Cortex of kidney (tissue), 1 donor: ENCODE measurements around the gene ANP32B.
"Not testable (repeated sequence)": the region's sequence is repeated elsewhere in the genome, so short reads cannot be mapped to it uniquely, and the experiment has no call there.

Source experiments
- DNase-seq: peaks from one replicate; lab custom pipeline; 2025; lab: John Stamatoyannopoulos, UW

Gene ANP32B

DNA sequence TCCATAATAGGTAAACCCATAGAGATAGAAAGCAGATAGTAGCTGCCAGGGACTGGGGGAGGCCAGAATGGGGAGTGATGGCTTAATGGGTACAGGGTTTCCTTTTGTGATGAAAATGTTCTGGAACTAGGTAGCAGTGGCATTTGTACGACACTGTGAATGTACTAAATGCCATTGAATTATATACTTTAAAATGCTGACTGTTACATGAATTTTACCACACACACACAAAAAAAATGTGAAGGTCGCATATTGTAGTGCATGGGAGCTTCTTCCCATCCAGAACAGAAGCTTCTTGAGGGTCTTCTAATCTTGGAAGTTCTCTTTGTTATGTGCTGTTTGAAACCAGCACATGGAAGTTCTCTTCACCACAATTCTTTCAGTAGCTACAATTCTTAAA lies 19.9 kb upstream of the ANP32B start:
- no peak for DNase-seq

DNA sequence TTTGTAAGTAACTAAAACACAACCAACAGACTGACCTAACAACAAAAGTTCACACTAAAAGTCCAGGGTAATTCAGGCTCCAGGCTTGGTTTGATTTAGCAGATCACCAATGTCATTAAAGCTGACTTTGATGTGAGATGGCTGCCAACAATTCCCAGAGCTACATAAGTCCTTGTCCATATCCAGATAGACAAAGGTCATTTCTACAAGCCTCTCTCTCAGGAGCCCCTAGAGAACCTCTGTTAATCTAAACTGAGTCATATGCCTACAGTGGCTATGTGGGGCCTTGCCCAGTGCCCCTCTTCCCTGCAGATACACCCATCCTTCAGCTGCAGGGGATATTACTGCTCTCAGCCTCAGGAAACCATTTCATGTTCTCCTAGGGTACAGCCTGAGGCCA lies 18.2 kb upstream of the ANP32B start:
- DNase-seq, result no peak

GRCh38 chr9:97966493-97966892 lies 16.6 kb upstream of the ANP32B start:
- no peak for DNase-seq

- no peak for DNase-seq
Measured at GRCh38 chr9:97969014-97969413, 14.1 kb upstream of the ANP32B start.

DNA sequence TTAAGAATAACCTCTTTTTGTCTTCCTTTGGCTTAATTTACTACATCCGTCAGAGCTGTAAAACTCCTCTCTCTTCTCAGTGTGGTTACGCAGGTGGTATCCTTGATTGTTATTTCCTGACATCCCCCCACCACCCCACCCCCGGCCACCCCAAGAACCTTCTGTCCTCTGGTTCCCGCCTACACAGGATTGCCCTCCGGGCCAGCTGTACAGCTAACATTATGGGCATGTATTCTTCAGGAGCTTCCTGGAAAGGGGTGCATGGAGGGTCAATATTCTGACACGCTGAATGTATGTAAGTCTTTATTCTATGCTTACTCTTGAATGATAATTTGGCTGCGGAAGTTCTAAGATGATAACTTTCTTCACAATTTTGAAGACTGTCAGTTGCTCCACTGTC lies 13.0 kb upstream of the ANP32B start:
- DNase-seq, result no peak

GRCh38 chr9:97972753-97973152 lies 10.4 kb upstream of the ANP32B start:
- DNase-seq, result no peak

GRCh38 chr9:97975376-97975775 lies 7.8 kb upstream of the ANP32B start:
- DNase-seq, result no peak

DNA sequence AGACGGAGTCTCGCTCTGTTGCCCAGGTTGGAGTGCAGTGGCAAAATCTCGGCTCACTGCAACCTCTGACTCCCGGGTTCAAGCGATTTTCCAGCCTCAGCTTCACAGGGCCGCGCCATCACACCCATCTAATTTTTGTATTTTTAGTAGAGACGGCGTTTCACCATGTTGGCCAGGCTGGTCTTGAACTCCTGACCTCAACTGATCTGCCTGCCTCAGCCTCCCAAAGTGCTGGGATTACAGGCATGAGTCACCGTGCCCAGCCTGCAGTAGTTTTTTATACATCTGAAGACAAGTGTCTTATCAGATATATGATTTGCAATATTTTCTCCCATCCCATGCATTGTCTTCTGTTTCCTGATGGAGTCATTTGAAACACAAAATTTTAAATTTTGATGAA lies 6.5 kb upstream of the ANP32B start:
- not testable (repeated sequence) for DNase-seq

GRCh38 chr9:97978371-97979130 lies 4.6 kb upstream of the ANP32B start:
- DNase-seq, result no peak

GRCh38 chr9:97979788-97980478 lies 3.2 kb upstream of the ANP32B start:
- no peak for DNase-seq

GRCh38 chr9:97980479-97980803 lies 2.7 kb upstream of the ANP32B start:
- DNase-seq, result no peak

- no peak for DNase-seq
Measured at GRCh38 chr9:97980918-97981845, 2.0 kb upstream of the ANP32B start.

DNA sequence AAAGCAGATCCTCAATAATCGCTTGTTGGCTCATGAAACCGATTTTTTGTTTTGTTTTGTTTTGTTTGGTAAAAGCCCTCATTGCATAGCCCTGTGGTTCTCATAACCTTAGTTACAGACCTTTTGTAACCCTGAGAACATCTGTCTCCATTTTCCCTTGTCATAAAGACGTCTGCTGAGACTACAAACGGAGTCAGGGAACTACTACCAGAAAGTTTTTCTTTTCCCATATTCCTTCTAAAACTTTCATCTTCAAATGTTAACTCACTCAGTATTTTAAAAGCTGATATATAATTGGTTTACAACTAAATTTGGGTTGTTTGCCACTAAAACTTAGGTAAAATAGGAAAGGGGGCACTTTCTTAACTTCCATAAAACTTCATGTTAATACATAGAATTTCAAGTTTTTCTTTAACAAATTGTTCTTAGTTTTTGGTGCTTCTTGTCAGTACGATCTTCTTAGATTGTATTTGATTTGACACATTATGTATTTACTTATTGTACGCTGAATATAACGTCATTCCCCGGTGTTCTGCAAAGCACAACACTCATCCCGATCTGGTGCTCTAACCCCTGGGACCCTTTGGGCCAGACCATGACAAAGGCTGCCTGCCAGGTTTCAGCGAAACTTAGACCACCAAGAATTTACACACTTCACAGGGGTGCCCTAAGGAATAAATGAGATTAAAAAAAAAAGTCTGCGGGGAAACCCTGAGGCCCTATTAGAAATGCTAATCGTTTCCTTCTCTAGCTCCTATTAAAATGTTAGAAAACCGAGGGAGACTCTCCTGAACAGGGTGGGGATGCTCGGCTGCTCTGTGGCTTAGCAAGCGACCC lies 1.1 kb upstream of the ANP32B start:
- no peak for DNase-seq

DNA sequence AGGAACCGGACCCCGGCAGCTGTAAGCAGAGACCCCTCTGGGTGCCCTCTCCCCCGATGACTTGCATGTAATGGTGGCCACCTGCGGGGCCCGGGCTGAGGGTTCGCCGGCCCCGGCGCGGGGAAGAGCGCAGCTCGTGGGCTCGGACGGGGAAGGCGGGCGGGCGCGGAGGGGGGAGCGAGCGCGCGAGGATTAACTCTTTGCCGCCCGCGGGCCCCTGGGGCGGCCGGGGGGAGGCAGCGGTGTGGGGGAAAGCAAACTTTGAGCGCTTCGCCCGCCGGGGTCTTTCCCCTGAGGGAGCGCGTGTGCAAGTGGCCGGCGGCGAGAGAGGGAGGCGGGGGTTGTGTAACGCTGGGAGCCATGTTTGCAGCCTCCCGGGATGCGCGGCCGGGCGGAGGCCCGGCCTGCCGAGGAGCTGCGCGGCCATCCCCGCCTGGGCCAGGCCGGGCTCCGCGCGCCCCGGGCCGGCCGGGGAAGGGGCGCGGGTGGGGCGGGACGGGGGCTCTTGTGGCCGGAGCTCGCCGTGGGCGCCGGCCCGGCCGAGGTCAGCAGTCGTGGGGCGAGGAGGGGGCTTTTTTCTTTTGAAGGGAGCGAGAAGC lies 547 bp downstream of the ANP32B start:
- DNase-seq, result no peak

GRCh38 chr9:97984188-97985057 lies 1.3 kb downstream of the ANP32B start:
- peak; percentile 42 for DNase-seq

- no peak for DNase-seq
Measured at GRCh38 chr9:97985058-97985861, 2.1 kb downstream of the ANP32B start.

DNA sequence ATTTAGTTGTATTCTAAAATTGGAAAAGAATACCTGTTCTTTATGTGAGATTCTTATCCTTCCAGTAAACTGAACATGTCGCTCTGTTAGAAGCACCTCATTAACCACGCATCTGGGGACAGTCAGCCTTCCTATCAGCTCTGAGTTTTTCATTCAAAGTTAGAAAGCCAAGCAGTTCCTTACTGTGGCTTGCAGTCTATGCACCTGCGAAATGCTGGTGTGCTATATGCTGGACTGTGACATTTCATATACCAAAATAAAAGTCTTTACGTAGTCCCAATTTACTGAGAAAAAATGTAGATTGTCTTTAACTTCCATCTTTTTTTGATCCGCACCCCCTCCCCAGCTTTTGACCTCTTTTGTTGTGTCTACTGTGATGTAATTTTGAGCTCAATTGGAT lies 4.3 kb downstream of the ANP32B start:
- no peak for DNase-seq

- DNase-seq, result no peak
Measured at GRCh38 chr9:97990259-97990658, 7.1 kb downstream of the ANP32B start.

DNA sequence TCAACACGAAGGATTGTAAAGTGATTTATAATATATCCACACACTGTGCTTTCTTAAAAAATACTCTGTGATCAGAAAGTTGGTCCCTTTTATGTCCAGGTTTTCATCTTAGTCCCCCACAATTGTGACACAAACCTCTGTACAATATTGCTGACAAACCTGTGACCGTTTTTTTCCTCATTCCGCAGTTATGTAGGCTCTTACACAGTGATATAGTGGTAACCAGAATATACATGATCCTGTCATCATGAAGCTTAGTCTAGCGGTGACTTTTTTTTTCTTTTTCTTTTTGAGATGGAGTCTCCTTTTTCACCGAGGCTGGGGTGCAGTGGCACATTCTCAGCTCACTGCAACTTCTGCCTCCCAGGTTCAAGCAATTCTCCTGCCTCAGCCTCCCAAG lies 8.7 kb downstream of the ANP32B start:
- no peak for DNase-seq

DNA sequence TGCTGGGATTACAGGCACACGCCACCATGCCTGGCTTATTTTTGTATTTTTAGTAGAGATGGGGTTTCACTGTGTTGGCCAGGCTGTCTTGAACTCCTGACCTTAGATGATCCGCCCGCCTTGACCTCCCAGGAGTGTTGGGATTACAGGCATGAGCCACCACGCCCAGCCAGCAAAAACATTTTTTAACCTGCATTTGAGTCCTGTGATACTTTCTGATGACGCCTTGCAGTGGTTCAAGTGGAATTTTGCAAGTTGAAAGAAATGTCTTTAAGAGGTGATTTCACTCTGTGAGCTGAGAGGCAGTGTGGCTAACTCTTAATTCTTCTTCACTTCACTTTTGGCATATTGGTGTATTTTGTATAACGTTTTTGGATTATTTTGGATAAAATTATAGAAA lies 9.1 kb downstream of the ANP32B start:
- DNase-seq, result no peak
